ENCODE results near the gene LPO. TPM values are rescaled to one million over a fixed set of nuclear protein-coding genes. Genes with fewer than 3 reads are reported as not detected.

Gene LPO
- polyA plus RNA-seq, 1 donor from 2014 or later: not detected

DNA sequence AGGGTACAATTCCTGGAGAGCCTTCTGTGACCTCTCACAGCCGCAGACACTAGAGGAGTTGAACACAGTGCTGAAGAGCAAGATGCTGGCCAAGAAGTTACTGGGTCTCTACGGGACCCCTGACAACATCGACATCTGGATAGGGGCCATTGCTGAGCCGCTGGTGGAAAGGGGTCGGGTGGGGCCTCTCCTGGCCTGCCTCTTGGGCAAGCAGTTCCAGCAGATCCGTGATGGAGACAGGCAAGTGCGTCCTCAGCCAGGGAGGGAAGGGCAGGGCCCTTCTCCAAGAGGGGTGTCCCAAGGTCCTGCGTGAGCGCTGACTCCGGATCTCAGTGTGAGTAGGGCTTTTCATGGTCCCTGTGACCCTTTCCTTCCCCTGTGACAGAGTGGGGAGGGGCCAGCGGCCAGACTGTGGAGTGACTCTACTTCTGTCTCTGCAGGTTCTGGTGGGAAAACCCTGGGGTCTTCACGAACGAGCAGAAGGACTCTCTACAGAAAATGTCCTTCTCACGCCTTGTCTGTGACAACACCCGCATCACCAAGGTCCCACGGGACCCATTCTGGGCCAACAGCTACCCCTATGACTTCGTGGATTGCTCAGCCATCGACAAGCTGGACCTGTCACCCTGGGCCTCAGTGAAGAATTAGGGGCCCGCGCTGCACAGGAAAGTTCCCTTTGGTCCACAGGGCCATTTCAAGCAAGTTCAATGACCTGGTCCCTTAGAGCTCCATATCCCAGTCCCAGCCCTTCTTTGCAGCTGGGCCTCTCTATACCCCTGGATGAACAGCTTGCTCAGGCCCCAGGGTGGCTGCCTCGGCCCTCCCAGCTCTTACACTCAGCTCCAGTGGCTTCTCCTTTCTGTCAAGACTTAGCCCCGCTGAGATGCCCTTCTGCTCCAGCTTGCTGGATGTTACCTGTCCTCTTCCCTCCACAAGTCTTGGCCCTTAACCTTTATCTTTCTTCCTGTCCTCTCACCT lies 29.3 kb downstream of the LPO start:
- H3F3A ChIP-seq (ENCODE audit: insufficient read depth, low read length, poor library complexity, severe bottlenecking): no peaks in the 10 kb centered on the region
- no peak overlapping the region for H3K9ac ChIP-seq (ENCODE audit: low read length)
- H3K4me3 ChIP-seq (ENCODE audit: low read length): no peak overlapping the region
- H3K27me3 ChIP-seq (ENCODE audit: insufficient read depth, low read depth, low read length): no peaks in the 10 kb centered on the region
- H3K36me3 ChIP-seq (ENCODE audit: insufficient read depth, low read length): no peaks in the 10 kb centered on the region
- H4K20me1 ChIP-seq (ENCODE audit: insufficient read depth): no peaks in the 10 kb centered on the region
- no peaks in the 10 kb centered on the region for H3K9me2 ChIP-seq (ENCODE audit: insufficient read depth, low read length)
- H3K4me2 ChIP-seq (ENCODE audit: low read length): no peak overlapping the region
- TF ChIP-seq RAD21 (conservative IDR thresholded peaks at IDR 0.05) (no peak), MXI1 (conservative IDR thresholded peaks at IDR 0.05; ENCODE audit: poor library complexity, severe bottlenecking) (no peak), EZH2 (IDR thresholded peaks at IDR 0.05; ENCODE audit: borderline replicate concordance, insufficient read depth, low read length, poor library complexity, severe bottlenecking) (no peak), TAF1 (IDR thresholded peaks at IDR 0.05; ENCODE audit: low read depth) (no peak), POLR2AphosphoS5 (IDR thresholded peaks at IDR 0.05) (no peak), SMC3 (conservative IDR thresholded peaks at IDR 0.05; ENCODE audit: poor library complexity) (no peak), EP300 (conservative IDR thresholded peaks at IDR 0.05; ENCODE audit: poor library complexity, severe bottlenecking) (no peak)
- TF ChIP-seq, protein P1, sequence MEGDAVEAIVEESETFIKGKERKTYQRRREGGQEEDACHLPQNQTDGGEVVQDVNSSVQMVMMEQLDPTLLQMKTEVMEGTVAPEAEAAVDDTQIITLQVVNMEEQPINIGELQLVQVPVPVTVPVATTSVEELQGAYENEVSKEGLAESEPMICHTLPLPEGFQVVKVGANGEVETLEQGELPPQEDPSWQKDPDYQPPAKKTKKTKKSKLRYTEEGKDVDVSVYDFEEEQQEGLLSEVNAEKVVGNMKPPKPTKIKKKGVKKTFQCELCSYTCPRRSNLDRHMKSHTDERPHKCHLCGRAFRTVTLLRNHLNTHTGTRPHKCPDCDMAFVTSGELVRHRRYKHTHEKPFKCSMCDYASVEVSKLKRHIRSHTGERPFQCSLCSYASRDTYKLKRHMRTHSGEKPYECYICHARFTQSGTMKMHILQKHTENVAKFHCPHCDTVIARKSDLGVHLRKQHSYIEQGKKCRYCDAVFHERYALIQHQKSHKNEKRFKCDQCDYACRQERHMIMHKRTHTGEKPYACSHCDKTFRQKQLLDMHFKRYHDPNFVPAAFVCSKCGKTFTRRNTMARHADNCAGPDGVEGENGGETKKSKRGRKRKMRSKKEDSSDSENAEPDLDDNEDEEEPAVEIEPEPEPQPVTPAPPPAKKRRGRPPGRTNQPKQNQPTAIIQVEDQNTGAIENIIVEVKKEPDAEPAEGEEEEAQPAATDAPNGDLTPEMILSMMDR (IDR thresholded peaks at IDR 0.05; ENCODE audit: poor library complexity, severe bottlenecking): no peak
- TF ChIP-seq, protein P2, sequence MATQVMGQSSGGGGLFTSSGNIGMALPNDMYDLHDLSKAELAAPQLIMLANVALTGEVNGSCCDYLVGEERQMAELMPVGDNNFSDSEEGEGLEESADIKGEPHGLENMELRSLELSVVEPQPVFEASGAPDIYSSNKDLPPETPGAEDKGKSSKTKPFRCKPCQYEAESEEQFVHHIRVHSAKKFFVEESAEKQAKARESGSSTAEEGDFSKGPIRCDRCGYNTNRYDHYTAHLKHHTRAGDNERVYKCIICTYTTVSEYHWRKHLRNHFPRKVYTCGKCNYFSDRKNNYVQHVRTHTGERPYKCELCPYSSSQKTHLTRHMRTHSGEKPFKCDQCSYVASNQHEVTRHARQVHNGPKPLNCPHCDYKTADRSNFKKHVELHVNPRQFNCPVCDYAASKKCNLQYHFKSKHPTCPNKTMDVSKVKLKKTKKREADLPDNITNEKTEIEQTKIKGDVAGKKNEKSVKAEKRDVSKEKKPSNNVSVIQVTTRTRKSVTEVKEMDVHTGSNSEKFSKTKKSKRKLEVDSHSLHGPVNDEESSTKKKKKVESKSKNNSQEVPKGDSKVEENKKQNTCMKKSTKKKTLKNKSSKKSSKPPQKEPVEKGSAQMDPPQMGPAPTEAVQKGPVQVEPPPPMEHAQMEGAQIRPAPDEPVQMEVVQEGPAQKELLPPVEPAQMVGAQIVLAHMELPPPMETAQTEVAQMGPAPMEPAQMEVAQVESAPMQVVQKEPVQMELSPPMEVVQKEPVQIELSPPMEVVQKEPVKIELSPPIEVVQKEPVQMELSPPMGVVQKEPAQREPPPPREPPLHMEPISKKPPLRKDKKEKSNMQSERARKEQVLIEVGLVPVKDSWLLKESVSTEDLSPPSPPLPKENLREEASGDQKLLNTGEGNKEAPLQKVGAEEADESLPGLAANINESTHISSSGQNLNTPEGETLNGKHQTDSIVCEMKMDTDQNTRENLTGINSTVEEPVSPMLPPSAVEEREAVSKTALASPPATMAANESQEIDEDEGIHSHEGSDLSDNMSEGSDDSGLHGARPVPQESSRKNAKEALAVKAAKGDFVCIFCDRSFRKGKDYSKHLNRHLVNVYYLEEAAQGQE (IDR thresholded peaks at IDR 0.05; ENCODE audit: borderline replicate concordance): no peak
- H2AFZ ChIP-seq (ENCODE audit: low read depth, low read length): no peak overlapping the region
- no peaks in the 10 kb centered on the region for H3K9me3 ChIP-seq (ENCODE audit: low read length)
- no peaks in the 10 kb centered on the region for H3K79me2 ChIP-seq (replicated peaks; ENCODE audit: insufficient read depth, low read length)
- H3K27ac ChIP-seq (ENCODE audit: low read length): no peak overlapping the region

DNA sequence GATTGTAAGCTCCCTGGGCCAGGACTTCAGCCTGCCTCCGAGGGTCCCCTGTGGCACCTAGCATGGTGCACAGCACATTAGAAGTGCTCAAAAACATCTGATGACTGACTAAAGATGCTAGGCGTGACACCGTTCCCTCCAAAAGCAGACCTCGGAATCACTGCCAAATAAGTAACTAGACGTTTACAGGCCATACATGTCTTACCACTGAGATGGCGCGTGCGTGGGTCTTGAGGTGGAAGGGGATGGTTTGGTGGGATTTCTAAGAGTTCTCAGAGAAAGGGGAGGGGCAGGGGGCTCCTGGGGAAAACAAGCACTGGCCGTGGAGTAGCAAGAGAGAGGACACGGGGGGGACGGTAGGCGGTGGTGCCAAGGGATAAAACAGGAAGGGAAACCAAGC lies 29.9 kb downstream of the LPO start:
- Histone ChIP-seq H3K36me3 (ENCODE audit: insufficient read depth, low read length) (no peaks in the 10 kb centered on the region), H3K4me2 (ENCODE audit: low read length) (no peak overlapping the region), H4K20me1 (ENCODE audit: insufficient read depth) (no peaks in the 10 kb centered on the region), H3K9ac (ENCODE audit: low read length) (no peak overlapping the region), H3K9me2 (ENCODE audit: insufficient read depth, low read length) (no peaks in the 10 kb centered on the region), H2AFZ (ENCODE audit: low read depth, low read length) (no peak overlapping the region), H3F3A (ENCODE audit: insufficient read depth, low read length, poor library complexity, severe bottlenecking) (no peaks in the 10 kb centered on the region), H3K9me3 (ENCODE audit: low read length) (no peaks in the 10 kb centered on the region), H3K27ac (ENCODE audit: low read length) (no peak overlapping the region), H3K79me2 (replicated peaks; ENCODE audit: insufficient read depth, low read length) (no peaks in the 10 kb centered on the region), H3K4me3 (ENCODE audit: low read length) (no peak overlapping the region), H3K27me3 (ENCODE audit: insufficient read depth, low read depth, low read length) (no peaks in the 10 kb centered on the region)
- no peak for TF ChIP-seq RAD21 (conservative IDR thresholded peaks at IDR 0.05)
- TF ChIP-seq EP300 (conservative IDR thresholded peaks at IDR 0.05; ENCODE audit: poor library complexity, severe bottlenecking): no peak
- no peak for TF ChIP-seq SMC3 (conservative IDR thresholded peaks at IDR 0.05; ENCODE audit: poor library complexity)
- TF ChIP-seq, protein P2 (IDR thresholded peaks at IDR 0.05; ENCODE audit: borderline replicate concordance): no peak
